ENCODE measurements around the gene ZNF423.

- no peak for TF ChIP-seq CTCF (IDR thresholded peaks at IDR 0.05)
- TF ChIP-seq POLR2A (IDR thresholded peaks at IDR 0.05), result no peak
These were observed 182.5 kb downstream of the ZNF423 start for GRCh38 chr16:49673442-49673841.
